ENCODE data around the gene SHISA4.
"Not testable (repeated sequence)": the region's sequence is repeated elsewhere in the genome, so short reads cannot be mapped to it uniquely, and the experiment has no call there.

Gene SHISA4

GRCh38 chr1:201888282-201889089, at the start of gene SHISA4:
Gene SHISA4 (plus strand): TSS chr1:201888898. CDS start chr1:201888995, 97 bp downstream.
- DNase-seq (ENCODE audit: low spot score): no peak

DNA sequence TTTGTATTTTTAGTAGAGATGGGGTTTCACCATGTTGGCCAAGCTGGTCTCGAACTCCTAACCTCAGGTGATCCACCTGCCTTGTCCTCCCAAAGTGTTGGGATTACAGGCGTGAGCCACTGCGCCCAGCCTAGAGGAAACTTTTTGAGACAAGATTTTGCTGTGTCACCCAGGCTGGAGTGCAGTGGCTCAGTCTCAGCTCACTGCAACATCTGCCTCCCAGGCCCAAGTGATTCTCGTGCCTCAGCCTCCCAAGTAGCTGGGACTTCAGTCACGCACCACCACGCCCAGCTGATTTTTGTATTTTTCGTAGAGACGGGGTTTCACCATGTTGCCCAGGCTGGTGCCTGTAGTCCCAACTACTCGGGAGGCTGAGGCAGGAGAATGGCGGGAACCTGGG, 49.6 kb upstream of the SHISA4 start:
- not testable (repeated sequence) for DNase-seq (ENCODE audit: low spot score)

DNA sequence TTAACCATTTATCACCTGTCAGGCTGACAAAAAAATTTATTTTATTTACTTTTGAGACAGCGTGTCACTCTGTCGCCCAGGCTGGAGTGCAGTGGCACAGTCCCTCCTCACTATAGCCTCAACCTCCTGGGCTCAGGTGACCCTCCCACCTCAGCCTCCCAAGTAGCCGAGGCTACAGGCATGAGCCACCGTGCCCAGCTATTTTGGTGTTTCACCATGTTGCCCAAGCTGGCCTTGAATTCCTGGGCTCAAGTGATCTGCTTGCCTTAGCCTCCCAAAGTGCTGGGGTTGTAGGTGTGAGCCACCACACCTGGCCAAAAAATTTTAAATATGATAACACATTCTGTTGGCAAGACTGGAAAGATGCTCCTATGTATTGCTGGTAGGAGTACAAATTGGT, 48.6 kb upstream of the SHISA4 start:
- DNase-seq (ENCODE audit: low spot score): no peak

- no peak for DNase-seq (ENCODE audit: low spot score)
Measured at GRCh38 chr1:201840490-201840889, 48.2 kb upstream of the SHISA4 start.

DNA sequence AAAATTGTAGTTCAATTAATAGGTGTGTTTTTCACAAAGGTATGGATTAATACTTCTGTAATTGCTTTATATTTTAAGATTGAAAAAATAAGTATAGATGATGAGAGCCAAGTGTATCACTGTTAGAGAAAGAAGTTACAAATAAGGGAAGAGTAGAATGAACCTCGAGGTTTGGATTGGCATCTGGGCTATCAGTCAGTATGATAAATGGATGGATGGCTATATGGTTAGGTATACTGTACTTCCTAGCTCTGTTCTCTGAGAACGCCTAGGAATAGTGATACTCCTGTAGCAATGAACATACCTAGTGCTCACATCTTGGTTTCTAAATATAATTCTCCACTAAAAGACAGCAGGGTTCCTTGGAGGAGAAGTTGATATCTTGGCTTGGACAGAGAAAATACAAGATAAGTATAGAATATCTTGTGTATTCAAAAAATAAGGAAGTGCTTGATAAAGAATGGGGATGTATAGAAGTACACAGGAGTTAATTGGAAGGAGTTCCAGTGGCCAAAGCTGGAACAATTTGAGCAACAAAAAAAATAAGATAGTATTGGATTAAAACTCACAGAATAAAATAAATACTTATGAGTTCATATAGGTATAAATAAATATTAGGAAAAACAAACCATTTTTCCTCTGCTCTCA, 47.3 kb upstream of the SHISA4 start:
- no peak for DNase-seq (ENCODE audit: low spot score)

- DNase-seq (ENCODE audit: low spot score): no peak
Measured at GRCh38 chr1:201842472-201843027, 46.1 kb upstream of the SHISA4 start.

GRCh38 chr1:201845331-201846083, 43.2 kb upstream of the SHISA4 start:
- no peak for DNase-seq (ENCODE audit: low spot score)

- no peak for DNase-seq (ENCODE audit: low spot score)
Measured at GRCh38 chr1:201847150-201847549, 41.5 kb upstream of the SHISA4 start.

- DNase-seq (ENCODE audit: low spot score): no peak
Measured at GRCh38 chr1:201848230-201848629, 40.5 kb upstream of the SHISA4 start.

DNA sequence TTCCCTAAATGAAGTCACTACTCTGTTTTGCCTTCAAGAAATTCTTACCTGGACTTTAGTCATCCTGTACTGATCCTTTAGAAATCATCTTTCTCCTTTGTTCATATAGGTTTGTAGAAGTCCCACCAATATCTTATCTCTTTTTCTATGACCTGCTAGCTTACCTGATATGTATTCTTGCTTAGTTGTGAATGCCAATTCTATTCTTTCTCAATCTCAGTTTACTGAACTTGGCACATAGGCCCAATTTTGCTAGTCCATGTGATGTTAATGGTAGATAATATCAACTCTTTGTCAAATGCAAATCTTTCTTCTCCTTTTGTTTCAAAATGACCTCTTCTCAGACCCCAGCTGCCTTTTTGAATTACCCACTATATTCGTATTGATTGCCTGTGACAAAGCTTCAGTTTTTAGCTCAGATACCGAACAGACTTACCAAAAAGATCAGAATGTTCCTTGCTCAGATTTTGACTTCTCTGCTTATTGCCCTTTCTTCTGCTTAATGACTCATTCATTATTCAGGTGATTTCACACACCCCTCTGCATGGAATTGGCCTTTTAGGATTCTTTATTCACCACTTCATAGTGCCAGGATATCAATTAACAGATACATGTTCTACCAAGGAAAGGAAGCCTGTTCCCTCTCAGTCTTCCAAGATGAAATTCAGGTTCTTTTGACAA, 39.2 kb upstream of the SHISA4 start:
- DNase-seq (ENCODE audit: low spot score): no peak

- no peak for DNase-seq (ENCODE audit: low spot score)
Measured at GRCh38 chr1:201850053-201850397, 38.7 kb upstream of the SHISA4 start.

DNA sequence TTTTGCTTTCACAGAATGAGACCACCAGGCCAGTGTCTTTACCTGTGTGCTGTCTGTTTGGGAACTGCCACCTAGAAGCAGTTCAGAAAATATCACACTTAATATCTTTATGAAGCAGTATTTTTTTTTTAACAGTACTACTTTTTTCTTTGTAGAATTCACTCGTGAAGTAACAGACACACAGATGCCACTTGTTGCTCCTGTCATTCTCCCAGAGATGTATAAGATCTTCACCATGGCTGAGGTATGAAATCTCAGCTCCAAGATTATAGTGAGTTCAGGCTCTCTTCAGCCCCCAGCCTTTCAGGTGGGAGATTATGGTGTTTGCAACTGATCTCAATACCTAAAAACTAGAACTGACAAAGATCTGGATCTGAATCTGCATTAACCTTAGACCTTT, 36.7 kb upstream of the SHISA4 start:
- no peak for DNase-seq (ENCODE audit: low spot score)

GRCh38 chr1:201856722-201857121, 32.0 kb upstream of the SHISA4 start:
- DNase-seq (ENCODE audit: low spot score): not testable (repeated sequence)

DNA sequence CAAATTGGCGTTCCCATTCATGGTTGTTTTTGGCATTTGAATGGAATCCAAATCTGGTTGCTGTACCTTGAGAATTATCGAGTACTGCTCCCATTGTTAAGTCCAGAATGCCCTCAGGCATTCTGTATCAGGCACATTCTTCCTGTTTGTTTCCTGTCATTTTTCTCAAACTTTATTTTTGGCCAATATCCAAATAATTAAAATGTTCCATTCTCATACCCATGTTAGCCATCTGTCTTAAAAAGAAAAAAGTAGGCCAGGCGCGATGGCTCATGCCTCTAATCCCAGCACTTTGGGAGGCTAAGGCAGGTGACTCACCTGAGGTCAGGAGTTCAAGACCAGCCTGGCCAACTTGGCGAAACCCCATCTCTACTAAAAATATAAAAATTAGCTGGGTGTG, 29.3 kb upstream of the SHISA4 start:
- DNase-seq (ENCODE audit: low spot score): no peak

DNA sequence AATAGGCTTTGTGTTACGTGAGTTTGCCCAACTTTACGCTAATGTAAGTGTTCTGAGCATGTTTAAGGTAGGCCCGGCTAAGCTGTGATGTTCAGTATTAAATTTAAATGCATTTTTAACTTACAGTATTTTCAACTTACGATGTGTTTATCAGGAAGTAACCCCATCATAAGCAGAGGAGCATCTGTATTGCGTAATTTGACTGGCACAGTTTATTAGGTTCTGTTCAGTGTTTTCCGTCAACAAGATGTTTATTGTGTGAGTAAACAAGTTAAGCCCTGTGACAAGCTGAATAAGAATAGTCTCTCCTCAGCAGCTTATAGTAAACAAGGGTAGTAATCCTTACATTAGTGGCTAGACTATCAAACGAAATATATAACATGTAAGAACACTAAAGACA, 27.2 kb upstream of the SHISA4 start:
- DNase-seq (ENCODE audit: low spot score): no peak

DNA sequence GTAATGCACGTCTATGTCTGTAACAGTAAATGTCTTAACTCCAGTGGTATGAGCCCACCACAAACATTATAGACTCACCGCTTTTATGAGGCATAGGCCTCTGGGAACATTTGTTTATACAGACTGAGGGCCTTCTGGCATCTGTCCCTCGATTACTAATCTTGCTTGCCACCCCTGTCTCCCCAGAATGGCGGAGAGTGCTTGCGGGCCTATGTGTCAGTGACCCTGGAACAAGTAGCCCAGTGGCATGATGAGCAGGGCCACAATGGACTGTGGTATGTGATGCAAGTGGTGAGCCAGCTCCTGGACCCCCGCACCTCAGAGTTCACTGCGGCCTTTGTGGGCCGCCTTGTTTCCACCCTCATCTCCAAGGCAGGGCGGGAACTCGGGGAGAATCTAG, 18.3 kb upstream of the SHISA4 start:
- DNase-seq (ENCODE audit: low spot score): no peak

- DNase-seq (ENCODE audit: low spot score): no peak
Measured at GRCh38 chr1:201874672-201875071, 14.0 kb upstream of the SHISA4 start.

- no peak for DNase-seq (ENCODE audit: low spot score)
Measured at GRCh38 chr1:201876148-201876818, 12.4 kb upstream of the SHISA4 start.

DNA sequence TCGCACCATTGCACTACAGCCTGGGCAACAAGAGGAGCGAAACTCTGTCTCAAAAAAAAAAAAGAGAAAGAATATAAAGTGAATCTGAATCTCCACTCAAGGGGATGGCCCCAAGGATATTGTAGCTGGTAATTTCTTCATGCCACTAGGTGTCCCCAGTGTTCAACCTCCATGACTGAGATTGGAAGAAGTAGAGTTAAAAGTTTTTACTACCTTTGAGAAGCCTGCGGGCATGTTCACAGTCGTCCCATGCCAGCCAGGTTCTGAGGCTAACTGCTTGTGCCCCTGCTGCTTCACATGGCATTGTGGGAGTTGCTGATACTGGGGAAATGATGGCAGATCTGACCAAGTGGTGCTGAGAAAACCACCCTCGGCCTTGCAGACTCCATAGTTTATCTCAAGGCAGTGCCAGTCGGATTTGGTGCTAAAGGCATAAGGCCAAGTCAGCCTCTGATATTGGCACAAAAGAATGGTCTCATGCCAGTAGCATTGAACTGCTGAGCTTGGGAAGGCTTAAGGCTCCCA, 10.8 kb upstream of the SHISA4 start:
- DNase-seq (ENCODE audit: low spot score): peak; percentile 58

DNA sequence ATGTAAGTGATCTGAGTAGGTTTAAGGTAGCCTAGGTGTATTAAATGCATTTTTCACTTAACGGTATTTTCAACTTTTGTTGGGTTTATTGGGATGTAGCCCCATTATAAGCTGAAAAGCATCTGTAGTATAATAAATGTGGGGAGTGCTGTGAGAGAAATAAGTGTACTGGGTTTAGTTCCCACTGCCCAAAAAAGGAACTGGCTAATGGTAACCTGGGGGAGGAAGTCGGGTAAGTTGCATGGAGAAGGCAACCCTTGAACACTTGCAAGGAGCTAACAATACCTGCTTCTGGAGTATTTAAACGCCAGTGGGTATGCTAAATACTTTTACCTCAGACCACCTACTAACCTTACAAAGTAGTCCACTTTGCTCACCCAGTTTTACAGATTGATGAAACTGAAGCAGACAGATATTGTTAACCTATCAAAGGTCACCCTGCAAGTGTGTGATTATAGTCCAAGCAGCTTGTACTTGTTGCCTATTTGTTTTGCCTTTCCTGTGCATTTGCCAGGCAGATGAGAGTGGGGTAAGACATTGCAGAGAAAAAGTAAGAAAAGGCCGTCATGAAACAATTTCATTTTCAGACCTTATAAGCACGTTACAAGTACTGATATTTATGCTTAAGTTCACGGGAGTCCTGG, 7.6 kb upstream of the SHISA4 start:
- no peak for DNase-seq (ENCODE audit: low spot score)

GRCh38 chr1:201881617-201882016, 7.1 kb upstream of the SHISA4 start:
- DNase-seq (ENCODE audit: low spot score): no peak
